ENCODE results near the gene DNAJC24.

The DNAJC24 gene

DNA sequence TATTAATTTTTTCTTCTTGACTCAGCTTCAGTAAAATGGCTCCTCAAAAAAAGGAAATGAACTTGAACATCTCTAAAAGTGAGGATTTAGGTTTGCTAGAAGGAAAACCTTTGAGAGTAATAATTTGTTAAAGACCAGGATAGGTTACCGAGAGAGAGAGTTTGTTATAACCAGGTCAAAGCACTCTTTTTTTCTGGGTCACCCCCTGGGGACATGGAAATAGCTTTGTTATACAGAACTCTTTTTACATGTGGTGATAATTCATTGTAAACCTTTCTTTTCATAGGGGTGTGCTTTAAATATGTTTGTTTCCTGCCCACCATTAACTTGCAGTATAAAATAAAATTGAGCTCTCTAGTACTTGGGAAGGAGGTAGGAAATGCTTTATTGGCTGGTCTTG is 47.7 kb downstream of the DNAJC24 start:
- DNase-seq, result no peak

DNA sequence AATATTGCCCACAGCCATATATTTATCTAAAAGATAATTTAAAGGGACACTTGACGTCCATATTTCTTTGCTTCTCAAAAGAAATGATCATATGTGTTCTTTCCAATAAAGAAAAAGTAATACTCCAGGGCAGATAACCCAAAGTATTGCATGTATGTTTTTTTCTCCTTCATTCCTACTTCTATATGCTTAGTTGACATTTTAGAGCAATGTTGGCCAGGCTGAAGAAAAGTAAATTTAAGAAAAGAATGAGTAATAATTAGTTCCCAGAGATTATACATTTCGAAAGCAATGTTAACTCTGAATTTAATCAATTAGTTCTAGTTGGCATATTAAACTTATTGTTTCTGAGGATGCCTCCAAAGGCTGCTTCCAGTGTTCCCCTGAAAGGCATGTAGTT is 48.2 kb downstream of the DNAJC24 start:
- no peak for DNase-seq

DNA sequence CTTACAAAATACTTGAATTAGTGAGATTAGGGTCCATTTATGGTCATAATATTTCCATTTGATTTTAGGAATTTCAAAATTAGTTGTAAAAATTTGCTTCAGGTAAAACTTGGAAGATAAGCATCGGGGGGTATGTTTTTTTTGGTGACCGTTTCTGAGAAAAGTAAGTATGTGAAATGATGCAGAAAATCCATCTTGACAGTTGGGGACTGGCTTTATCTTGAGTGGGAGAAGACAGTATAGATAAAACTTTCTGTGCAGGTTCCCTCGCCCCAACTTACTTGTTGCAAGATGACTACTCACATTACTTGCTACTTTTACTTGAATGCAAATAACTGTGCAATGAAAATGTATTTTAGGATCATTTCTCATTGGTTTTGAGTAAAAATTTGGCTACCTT is 49.5 kb downstream of the DNAJC24 start:
- no peak for DNase-seq

DNA sequence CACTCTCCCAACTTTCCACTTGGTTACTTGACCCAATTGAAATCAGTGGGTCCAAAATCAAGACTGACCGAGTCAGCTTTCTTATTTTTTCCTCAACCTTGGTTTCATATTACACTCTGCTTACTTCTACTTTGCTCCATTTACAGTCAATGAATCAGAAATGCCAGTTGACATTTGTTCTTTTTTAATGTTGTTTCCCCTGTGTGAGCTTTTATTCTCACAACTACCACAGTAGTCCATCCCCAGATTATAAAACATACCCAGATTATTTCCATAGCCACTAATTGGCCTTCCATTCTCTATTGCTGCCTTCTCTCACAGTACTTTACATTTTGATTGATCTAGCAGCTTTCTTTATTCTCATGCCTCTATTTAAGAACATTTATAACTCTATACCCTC is 50.0 kb downstream of the DNAJC24 start:
- DNase-seq, result no peak

DNA sequence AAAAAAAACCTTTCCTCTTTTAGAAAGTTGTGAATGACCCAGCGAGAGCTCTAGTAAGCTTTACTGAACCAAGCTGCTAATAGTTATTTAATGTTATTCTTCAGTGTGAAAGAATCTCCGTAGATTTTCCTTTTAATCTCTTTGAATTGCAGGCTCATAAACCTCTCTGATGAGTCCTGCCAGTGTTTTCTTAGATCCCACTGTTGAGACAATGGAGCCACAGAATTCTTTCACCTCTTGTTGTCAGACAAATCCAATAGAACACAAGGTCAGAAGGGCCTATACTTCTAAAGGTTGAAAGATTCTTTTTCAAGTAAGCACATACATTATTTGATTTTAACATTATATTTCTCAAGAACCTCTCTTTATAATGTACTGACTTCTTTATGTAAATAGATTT is 52.2 kb downstream of the DNAJC24 start:
- no peak for DNase-seq

DNA sequence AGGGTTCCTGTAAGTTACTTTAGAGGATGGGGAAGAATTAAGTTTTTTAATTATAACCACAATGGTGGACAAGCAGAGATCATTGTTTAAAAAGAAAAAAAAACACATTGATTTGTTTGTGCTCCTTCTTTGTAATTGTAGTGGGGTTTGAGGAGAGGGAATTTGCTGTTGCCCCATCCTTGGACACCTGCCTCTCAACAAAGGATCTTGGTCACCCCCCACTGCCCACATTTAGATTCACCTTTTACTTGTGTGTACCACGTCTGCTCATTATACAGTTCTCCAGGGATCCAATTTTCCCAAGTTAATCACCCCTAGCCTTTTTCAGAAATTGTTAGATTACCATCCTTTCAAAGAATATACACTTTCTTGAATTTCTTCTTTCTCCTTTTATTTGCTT is 53.0 kb downstream of the DNAJC24 start:
- DNase-seq, result no peak

DNA sequence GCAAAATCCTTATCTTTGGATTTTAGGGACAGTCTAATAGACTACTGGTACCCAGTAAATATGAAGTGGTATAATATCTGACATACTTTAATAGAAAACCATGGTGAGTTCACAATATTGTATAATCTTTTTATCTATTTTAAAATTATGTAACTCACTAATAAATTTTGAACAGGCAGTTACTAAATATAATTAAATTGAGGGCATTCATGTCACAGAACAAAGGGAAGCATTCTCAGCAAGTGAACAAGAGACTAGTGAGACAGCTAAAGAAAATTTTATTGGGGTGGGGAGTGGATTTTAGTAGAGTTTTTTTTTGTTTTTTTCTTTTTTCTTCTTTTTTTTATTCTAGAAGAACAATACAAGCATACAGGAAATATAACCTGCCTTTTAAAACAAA is 55.0 kb downstream of the DNAJC24 start:
- DNase-seq, result no peak

DNA sequence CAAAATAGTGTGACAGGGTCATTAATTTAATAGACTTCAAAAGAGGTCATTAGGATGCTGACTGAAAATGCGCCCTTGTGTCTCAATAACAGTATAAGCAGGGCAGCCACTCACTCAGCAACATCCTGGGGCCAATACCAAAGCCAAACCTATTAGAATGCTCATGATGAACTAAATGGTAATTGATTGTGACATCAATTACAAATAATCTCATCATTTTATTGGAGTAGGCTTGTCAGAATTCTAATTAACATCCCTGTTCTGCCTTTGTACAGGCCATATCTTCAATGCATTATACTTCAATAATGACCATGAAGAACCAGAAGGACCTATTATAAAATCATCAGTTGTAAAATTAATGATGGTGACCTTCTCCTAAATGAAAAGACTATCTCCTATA is 64.2 kb downstream of the DNAJC24 start:
- DNase-seq, result no peak

DNA sequence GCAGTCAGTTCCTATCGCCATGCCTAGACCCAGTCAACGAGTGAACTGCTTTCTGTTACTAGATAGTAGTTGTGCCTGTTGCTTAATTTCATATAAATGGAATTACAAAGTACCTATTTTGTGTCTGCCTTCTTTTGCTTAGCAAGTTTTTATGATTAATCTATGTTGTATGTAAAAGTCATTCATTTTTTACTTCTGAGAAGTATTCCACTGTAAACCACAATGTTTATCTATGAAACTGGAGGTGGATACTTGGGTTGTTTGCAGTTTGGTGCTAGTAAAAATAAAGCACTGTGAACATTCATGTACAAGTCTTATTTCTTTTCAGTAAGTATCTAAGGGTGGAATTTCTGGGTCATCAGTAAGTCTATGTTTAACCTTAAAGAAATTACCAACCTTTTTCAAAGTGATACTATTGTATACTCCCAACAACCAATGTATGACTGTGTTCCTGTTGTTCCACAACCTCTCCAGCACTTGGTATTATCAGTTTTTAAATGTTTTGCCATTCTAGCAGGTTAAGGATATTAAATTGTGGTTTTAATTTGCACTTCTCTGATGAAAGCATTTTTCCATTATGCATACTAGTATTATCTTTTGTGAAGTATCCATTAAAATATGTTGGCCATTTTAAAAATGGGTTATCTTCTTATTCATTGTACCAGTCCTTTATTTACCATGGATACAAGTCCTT is 68.2 kb downstream of the DNAJC24 start:
- no peak for DNase-seq

DNA sequence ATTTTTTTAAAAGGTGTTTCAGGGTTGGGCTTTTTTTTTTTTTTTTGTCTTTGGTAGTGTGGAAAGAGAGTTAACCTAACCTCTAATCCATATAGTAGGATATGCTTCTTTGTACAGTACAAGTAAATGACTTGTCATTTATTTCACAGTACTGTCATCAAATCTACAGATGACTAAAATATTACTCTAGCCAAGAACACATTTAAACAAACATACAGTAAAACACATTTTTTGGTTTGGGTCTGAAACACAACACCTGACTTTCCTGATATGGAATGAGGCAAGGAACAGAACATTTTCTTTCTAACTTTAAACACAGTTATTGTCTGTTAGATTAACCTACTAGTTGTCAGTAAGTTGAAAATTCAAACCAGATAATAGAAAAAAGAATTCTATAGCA is 71.6 kb downstream of the DNAJC24 start:
- no peak for DNase-seq

DNA sequence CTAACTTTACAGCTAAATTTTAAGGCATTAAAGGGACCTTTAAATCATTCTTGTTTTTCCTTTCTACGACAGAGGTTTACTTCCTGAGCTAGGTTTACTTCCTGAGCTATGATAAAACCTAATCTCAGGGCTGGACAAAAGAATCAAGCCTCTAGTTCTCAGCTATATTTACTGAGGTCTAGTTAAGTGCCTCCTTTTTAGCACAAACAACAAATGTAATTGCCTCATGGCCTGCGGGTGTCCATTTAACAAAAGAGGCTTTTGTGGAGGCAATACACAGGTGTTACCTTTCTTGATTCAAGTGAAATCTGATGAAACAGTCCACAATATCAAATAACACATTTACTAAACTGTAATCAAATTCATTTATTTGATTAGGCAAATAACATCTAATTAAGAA is 72.4 kb downstream of the DNAJC24 start:
- DNase-seq, result no peak

DNA sequence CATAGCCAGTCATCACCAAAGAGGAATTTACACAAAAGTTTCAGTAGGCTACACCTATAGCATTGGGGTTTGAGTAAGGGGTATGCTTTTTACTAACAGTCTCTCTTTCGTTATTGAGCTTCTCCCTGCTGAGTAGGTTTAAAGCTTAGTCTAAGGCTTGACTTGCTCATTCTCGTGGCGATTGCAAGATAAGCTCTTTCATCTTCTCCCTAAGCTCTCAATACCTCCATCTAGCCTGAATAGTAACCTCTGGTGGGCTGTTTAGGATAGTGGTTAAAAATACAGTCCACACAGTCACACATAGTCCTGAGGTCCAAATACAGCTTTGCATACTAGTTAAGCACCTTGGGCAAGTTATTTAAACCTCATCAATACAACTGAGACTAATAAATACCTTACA is 74.1 kb downstream of the DNAJC24 start:
- DNase-seq, result no peak

DNA sequence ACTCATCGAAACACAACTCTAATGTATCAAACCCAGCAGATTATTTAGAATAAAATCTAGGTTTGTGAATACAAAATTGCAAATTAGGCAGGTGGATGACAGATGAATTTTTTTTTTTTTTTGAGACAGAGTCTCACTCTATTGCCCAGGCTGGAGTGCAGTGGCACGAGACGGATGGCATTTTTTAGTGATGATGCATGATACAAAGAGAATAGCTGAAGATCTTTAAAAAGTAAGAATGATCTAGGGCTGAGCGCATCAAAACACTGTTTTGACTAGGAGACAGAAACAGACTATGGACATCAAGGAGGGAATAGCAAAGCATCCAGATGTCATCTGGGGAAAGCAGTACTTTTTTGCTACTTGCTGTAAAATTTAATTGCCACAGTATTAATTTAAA is 76.0 kb downstream of the DNAJC24 start:
- DNase-seq, result no peak

DNA sequence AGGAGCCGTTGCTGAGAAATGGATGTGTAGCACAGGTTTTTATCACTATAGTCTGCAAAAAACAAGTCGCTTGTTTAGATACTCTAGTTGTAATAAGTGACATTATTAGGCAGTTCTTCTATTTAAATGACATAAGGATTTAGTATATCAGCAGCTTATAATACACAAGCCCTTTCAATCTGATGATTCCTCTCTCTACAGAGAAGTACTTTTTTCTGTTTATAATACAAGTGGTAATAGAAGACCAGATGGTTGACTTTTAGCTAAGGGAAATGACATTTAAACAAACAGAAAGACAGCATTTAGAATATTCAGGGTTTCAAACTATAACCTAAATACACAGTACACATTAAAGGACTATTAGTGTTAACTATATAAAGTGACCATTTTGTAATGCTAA is 79.4 kb downstream of the DNAJC24 start:
- DNase-seq, result no peak

DNA sequence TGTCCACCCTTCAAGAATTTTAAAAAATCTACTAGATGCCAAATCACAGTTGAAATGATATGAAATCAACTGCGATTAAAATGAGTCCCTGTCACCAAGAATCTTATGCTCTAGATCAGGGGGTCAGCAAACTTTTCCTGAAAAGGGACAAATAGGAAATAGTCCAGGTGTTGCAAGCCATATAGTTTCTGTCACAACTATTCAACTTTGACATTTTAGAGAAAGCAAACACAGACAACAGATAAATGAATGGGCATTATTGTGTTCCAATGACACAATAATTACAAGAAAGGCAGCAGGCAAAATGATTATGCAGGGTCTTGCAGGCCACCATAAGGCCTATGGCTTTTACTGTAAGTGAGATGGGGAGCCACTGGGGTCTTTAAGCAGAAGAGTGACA is 81.2 kb downstream of the DNAJC24 start:
- no peak for DNase-seq

DNA sequence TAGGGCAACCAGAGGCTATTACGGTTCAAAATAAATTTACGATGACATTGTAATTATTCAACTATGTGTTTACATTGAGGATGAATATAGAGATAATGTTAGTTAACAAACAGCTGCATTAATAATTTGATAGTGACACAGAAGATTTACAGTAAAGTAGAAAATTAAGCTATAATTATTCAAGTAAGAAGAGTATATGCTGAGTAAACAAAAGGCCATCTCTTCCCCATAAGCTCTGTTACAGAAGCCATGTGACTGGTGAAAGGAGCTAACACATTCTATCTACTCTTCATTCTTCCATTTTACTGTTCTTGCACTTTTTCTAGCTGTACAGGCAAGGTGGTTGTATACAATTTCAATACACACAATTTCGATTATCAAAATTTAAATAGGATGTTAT is 85.5 kb downstream of the DNAJC24 start:
- DNase-seq, result no peak

DNA sequence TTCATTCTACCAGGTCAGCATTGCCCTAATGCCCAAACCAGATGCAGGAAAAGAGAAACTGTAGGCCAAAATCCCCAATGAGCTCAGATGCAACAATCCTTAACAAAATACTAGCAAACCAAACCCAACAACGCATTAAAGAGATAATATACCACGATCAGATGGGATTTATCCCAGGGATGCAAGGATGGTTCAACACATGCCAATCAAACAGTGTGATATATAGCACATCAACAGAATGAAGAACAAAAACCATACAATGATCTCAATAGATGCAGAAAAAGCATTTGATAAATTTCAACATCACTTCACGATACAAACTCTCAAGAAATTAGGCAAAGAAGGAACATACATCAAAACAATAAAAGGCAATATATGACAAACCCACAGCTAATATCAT is 94.8 kb downstream of the DNAJC24 start:
- DNase-seq, result no peak

DNA sequence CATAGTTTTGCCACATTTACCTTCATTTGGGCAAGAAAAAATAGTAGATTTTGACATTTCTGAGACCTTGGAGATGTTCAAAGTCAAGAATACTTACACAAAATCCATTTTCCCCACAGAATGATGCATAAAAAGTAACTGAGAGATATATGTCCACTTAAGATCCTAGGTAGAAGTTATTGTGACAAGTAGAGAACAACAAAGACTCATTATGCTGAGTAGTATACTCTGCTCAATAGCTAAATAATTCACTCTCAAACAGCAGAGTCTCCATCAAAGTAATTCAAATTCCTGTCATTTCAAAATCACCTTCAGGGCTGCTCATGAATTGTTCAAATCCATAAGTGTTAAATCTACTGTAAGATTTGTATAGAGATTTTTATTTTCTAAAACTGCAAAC is 104.4 kb downstream of the DNAJC24 start:
- DNase-seq, result no peak

DNA sequence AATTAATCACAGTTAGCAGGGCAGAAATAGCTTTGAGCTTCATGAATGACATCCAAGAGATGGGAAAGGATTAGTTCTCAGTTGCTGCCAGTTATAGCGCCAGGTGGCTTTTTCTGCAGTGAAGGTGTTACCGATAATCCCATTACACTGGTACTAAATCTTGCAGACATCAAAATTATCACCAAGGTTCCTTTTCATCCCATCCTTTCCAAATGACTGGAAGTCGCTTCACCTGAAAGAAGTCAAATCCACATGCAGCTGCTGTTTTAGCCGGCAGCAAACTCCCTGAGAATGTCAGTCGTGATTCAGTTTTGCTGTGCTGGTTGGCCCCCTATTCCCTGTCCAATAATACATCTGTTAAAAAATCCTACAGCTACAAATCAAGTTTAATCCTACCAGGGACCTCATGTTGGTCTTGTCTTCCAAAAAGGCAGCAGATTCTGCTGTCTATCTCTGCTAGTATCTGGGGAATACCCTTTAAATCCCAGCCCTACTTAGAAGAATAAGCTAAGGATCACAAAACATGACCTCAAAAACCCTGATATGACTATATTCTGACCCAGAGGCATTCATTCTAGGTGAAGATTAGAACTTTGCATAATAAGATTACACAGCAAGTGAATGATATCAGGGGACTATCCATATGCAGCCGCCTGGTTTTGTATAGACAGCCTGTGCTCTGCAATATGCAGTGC is 108.0 kb downstream of the DNAJC24 start:
- DNase-seq, result no peak

DNA sequence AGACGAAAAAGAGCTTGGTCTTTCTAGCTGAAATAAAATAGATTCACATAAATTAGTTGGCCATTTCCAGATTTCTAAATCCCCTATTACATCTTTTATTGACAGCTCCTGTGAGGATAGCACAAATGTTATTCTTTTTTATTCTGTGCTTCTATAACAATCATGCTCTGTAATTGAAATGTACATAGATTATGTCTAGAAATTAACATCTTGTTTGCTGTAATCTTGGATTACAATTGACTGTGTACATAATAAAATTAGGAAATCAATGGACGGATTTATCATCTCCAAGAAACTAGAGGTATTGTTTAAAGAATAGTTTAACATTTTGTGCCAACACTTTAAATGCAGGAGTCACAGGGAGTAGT is 108.5 kb downstream of the DNAJC24 start:
- no peak for DNase-seq

DNA sequence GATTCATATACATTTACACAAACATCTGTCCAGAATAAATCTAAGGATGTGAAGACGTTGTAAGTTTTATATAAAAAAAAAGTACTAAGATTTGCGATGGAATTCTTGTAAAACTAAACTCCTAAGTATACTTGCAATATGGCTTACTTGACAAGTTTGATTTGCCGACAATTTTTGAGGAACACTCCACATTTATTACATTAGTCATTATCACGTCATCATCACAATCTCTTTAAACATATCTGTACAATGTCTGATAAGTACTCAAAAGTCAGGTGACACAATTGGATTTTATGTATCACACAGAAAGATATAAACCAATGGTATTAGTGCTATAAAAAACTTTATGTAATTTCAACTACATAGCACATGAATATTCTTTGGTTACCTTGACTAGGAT is 109.4 kb downstream of the DNAJC24 start:
- no peak for DNase-seq

DNA sequence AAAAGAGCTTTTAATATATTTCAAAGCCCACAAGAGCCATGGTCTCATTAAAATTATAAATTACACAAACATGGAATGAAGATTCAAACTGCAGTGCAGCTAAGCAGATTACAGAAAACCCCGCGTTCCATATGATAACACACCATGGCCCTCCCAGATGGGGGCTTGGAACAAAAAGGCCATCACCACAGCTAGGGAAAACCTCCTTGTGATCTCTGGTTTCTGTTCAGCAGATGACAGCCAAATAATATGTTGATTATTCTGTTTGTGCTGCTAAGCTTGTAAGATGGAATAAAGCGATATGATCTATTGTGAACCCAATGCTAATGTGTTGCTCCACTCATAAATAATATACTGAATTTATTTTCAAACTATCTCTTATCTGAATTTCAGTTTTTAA is 111.3 kb downstream of the DNAJC24 start:
- DNase-seq, result no peak
